ENCODE data around the gene TMEM60.

Gene TMEM60

GRCh38 chr7:77771901-77772300, 26.3 kb downstream of the TMEM60 start:
- no peak for DNase-seq (ENCODE audit: low spot score)
- TF ChIP-seq, protein P1, sequence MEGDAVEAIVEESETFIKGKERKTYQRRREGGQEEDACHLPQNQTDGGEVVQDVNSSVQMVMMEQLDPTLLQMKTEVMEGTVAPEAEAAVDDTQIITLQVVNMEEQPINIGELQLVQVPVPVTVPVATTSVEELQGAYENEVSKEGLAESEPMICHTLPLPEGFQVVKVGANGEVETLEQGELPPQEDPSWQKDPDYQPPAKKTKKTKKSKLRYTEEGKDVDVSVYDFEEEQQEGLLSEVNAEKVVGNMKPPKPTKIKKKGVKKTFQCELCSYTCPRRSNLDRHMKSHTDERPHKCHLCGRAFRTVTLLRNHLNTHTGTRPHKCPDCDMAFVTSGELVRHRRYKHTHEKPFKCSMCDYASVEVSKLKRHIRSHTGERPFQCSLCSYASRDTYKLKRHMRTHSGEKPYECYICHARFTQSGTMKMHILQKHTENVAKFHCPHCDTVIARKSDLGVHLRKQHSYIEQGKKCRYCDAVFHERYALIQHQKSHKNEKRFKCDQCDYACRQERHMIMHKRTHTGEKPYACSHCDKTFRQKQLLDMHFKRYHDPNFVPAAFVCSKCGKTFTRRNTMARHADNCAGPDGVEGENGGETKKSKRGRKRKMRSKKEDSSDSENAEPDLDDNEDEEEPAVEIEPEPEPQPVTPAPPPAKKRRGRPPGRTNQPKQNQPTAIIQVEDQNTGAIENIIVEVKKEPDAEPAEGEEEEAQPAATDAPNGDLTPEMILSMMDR (IDR thresholded peaks at IDR 0.05; ENCODE audit: extremely low read depth, missing control alignments), result no peak

DNA sequence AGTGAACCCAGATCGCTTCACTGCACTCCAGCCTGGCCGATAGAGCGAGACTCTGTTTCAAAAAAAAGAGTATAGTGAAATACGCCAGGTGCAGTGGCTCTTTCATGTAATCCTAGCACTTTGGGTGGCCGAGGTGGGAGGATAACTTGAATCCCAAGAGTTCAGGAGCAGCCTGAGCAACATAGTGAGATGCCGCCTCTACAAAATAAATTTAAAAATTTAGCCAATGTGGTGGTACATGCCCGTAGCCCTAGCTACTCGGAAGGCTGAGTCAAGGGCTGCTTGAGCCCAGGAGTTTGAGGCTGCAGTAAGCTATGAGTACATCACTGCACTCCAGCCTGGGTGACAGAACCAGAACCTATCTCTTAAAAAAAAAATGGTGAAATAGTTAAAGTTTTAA, 27.9 kb downstream of the TMEM60 start:
- DNase-seq (ENCODE audit: low spot score), result no peak
- TF ChIP-seq, protein P1 (IDR thresholded peaks at IDR 0.05; ENCODE audit: extremely low read depth, missing control alignments), result no peak

GRCh38 chr7:77766801-77767605, 31.2 kb downstream of the TMEM60 start:
- TF ChIP-seq, protein P1 (IDR thresholded peaks at IDR 0.05; ENCODE audit: extremely low read depth, missing control alignments), result no peak
- no peak for DNase-seq (ENCODE audit: low spot score)

- TF ChIP-seq, protein P1 (IDR thresholded peaks at IDR 0.05; ENCODE audit: extremely low read depth, missing control alignments), result no peak
- no peak for DNase-seq (ENCODE audit: low spot score)
These were observed 32.1 kb downstream of the TMEM60 start for GRCh38 chr7:77765906-77766800.

DNA sequence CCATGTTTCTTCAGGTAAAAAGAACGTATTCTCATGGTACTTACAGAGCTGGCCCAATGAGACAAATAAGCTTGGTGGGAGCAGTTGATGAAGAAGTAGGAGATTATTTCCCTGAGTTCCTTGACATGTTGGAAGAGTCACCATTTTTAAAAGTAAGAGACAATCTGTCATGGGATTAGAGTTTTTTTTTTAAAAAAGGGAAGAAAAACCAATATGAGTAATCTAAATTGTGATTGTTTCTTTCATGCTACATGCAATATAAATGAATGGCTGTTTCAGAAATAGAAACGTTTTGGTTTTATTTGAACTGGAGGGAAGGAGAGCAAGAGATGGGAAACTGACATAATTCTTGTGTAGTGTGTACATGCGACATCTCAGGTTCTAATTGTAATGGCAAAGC, 32.8 kb downstream of the TMEM60 start:
- DNase-seq (ENCODE audit: low spot score), result no peak
- TF ChIP-seq, protein P1 (IDR thresholded peaks at IDR 0.05; ENCODE audit: extremely low read depth, missing control alignments), result no peak

- TF ChIP-seq, protein P1 (IDR thresholded peaks at IDR 0.05; ENCODE audit: extremely low read depth, missing control alignments), result no peak
- DNase-seq (ENCODE audit: low spot score), result no peak
These were observed 37.3 kb downstream of the TMEM60 start for GRCh38 chr7:77760809-77761453.

Data from GM20000 (cell line).